H1 (cell line): Measurements from ENCODE around the gene ADGRB2. TPM values are rescaled to one million over a fixed set of nuclear protein-coding genes. Genes with fewer than 3 reads are reported as not detected.

Experiments used
- BACH1 ChIP-seq: IDR thresholded peaks from 2 replicates; pipeline ENCODE4 v1.6.1; 2012; ENCODE audit warnings: low read length, improper control_type of control experiment
- BRCA1 ChIP-seq: IDR thresholded peaks from 2 replicates; pipeline ENCODE4 v1.6.1; 2012; ENCODE audit warnings: low read depth, low read length, improper control_type of control experiment
- HDAC2 ChIP-seq, 2 experiments: fragments of 300-600 bp in 1 of 2; sonication (generic) in 1 of 2; IDR thresholded peaks; 2 replicates each; pipeline ENCODE4 v1.6.1; 2011 to 2012; ENCODE audit warnings: low read depth in 2 of 2, low read length in 2 of 2, mild to moderate bottlenecking in 2 of 2, moderate library complexity in 2 of 2, borderline replicate concordance in 1 of 2, inconsistent platforms in 1 of 2
- polyA plus RNA-seq, 7 experiments: library from polyadenylated mRNA; depleted of rRNA in 3 of 7; stranded (reverse) in 5 of 7; unstranded in 2 of 7; fragments of >200 nt in 5 of 7; fragments of 200-250 nt in 2 of 7; gene quantifications; 1 replicate in 5 of 7; 2 replicates in 1 of 7; 4 replicates in 1 of 7; pipeline versions ENCODE4 v1.2.1 to v1.2.3, GENCODE V29; 2011 to 2013; ENCODE audit warnings: missing spikeins in 2 of 7, mixed read lengths in 2 of 7
- total RNA-seq: library from RNA; stranded (reverse); fragmentation: NEBNext Ultra II Directional; extraction: Animal tissue kit (Norgen Biotek cat#: 25700); gene quantifications from 2 replicates; pipeline ENCODE4 v1.2.1, GENCODE V29; 2021
- TF ChIP-seq, protein P1 (sequence below): IDR thresholded peaks from 2 replicates; pipeline ENCODE4 v1.6.1; 2011; ENCODE audit warnings: low read length, improper control_type of control experiment

ADGRB2 gene
- total and polyA plus RNA-seq, 2 of the 8 experiments (the other 6 are each of a cell fraction or from before 2014, with no cell fraction given): 15.6 to 26.2 TPM

- TF ChIP-seq, protein P1, sequence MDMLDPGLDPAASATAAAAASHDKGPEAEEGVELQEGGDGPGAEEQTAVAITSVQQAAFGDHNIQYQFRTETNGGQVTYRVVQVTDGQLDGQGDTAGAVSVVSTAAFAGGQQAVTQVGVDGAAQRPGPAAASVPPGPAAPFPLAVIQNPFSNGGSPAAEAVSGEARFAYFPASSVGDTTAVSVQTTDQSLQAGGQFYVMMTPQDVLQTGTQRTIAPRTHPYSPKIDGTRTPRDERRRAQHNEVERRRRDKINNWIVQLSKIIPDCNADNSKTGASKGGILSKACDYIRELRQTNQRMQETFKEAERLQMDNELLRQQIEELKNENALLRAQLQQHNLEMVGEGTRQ: no peak
- TF ChIP-seq BACH1: no peak
- TF ChIP-seq BRCA1: no peak
- no peak for TF ChIP-seq HDAC2 (IDR thresholded peaks at IDR 0.05; ENCODE audit: borderline replicate concordance in 1 of 2, low read depth in 2 of 2, low read length in 2 of 2)
Measured at GRCh38 chr1:31691446-31691845, 72.7 kb downstream of the ADGRB2 start (continued).
